GM19463 (cell line): ENCODE measurements around the gene LYG2.
"Not testable (repeated sequence)": the region's sequence is repeated elsewhere in the genome, so short reads cannot be mapped to it uniquely, and the experiment has no call there.

Experiments used
- ATAC-seq: cut with Tn5 transposase; IDR thresholded peaks from one replicate; pipeline ENCODE4 v1.9.1; 2021; ENCODE audit warnings: mild to moderate bottlenecking, moderate library complexity; ENCODE audit not compliant: unreplicated experiment

The LYG2 gene

GRCh38 chr2:99201959-99202678 lies 53.3 kb downstream of the LYG2 start:
- no peak for ATAC-seq

- no peak for ATAC-seq
These were observed 55.2 kb downstream of the LYG2 start for GRCh38 chr2:99200076-99200800.

- ATAC-seq: no peak
These were observed 57.2 kb downstream of the LYG2 start for GRCh38 chr2:99198103-99198841.

- not testable (repeated sequence) for ATAC-seq
These were observed 63.1 kb downstream of the LYG2 start for GRCh38 chr2:99192364-99192763.
